ENCODE measurements around the gene SLC38A8. TPM values are rescaled to one million over a fixed set of nuclear protein-coding genes. Genes with fewer than 3 reads are reported as not detected.

SLC38A8 gene
- total RNA-seq, 1 donor: not detected

DNA sequence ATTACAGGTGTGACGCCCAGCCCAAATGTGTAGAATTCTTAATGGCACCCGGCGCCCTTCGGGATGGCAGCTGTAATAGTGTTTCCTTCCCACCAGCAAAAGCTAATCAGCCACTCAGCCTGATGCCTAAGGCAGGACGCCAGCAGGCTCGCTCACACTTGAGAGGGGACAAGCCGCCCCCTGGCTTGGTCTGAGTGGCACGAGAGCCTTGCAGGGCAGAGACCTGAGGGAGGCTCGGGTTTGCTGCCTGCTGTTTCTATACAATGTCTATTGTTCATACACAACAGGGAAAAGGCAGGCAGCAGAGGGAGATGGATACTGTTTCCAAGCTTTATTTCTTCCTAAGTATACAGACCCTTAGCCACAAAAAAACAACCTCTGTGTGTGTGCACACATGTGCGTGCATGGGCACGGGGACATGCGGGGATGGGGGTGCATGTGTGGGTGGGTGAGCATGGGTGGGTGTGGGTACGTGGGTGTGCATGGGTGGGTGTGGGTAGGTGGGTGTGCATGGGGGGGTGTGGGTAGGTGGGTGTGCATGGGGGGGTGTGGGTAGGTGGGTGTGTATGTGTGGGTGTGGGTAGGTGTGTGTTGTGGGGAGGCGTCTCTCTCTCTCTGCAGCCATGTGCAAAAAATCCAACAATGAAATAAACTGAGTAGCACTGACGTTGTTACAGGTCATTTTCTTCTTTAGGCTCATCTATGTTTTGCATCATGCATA is 10.0 kb downstream of the SLC38A8 start:
- Histone ChIP-seq H3K27me3 (ENCODE audit: insufficient read depth, low read length) (peaks cover 10% of the 10 kb centered on the region), H3K9me3 (ENCODE audit: low read depth, low read length) (peaks cover 9% of the 10 kb centered on the region), H3K4me1 (ENCODE audit: insufficient read depth, low read length) (no peaks in the 10 kb centered on the region), H3K27ac (ENCODE audit: low read depth, low read length) (no peak overlapping the region), H4K20me1 (ENCODE audit: insufficient read depth, low read length) (no peaks in the 10 kb centered on the region), H2AFZ (ENCODE audit: low read length) (no peak overlapping the region), H3K36me3 (ENCODE audit: insufficient read depth, low read length) (no peaks in the 10 kb centered on the region), H3K79me2 (ENCODE audit: insufficient read depth, low read length) (no peaks in the 10 kb centered on the region), H3K4me3 (ENCODE audit: insufficient read depth, low read length) (no peak overlapping the region), H3K4me2 (ENCODE audit: insufficient read depth, low read length) (no peak overlapping the region)
- peak; percentile 75 for DNase-seq (ENCODE audit: insufficient read length, low spot score, missing footprints)
- TF ChIP-seq CTCF (IDR thresholded peaks at IDR 0.05; ENCODE audit: extremely low read depth, low read depth, low read length): no peak

DNA sequence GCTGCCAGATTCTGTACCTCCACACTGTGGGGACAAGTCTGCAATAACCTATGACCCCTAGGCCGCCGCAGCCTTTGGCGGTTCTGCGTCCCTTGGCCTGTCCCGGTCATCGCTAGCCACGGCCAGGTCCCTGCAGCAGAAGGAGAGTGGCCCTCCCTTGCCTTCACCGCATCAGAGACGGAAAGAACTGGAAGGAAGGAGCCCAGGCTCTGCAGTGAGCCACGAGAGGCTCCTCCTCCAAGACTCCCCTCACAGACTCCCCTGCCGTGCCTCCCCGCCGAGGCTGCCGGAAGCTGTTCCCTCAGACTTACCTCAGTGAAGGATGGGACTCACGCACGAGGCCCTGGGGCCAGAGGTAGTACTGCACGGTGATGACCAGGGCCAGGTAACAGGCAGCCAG is 11.0 kb downstream of the SLC38A8 start:
- Histone ChIP-seq H3K4me1 (ENCODE audit: insufficient read depth, low read length) (no peaks in the 10 kb centered on the region), H4K20me1 (ENCODE audit: insufficient read depth, low read length) (no peaks in the 10 kb centered on the region), H3K4me2 (ENCODE audit: insufficient read depth, low read length) (no peak overlapping the region), H2AFZ (ENCODE audit: low read length) (no peak overlapping the region), H3K36me3 (ENCODE audit: insufficient read depth, low read length) (no peaks in the 10 kb centered on the region), H3K27me3 (ENCODE audit: insufficient read depth, low read length) (peaks cover 10% of the 10 kb centered on the region), H3K9me3 (ENCODE audit: low read depth, low read length) (peaks cover 9% of the 10 kb centered on the region), H3K4me3 (ENCODE audit: insufficient read depth, low read length) (no peak overlapping the region), H3K27ac (ENCODE audit: low read depth, low read length) (no peak overlapping the region), H3K79me2 (ENCODE audit: insufficient read depth, low read length) (no peaks in the 10 kb centered on the region)
- no peak for TF ChIP-seq CTCF (IDR thresholded peaks at IDR 0.05; ENCODE audit: extremely low read depth, low read depth, low read length)
- peak; percentile 50 for DNase-seq (ENCODE audit: insufficient read length, low spot score, missing footprints)

GRCh38 chr16:84029297-84030047 is 13.1 kb downstream of the SLC38A8 start:
- Histone ChIP-seq H3K4me3 (ENCODE audit: insufficient read depth, low read length) (no peak overlapping the region), H3K79me2 (ENCODE audit: insufficient read depth, low read length) (no peaks in the 10 kb centered on the region), H3K27me3 (ENCODE audit: insufficient read depth, low read length) (peaks cover 6% of the 10 kb centered on the region), H3K27ac (ENCODE audit: low read depth, low read length) (no peak overlapping the region), H4K20me1 (ENCODE audit: insufficient read depth, low read length) (no peaks in the 10 kb centered on the region), H3K4me2 (ENCODE audit: insufficient read depth, low read length) (no peak overlapping the region), H3K36me3 (ENCODE audit: insufficient read depth, low read length) (no peaks in the 10 kb centered on the region), H3K9me3 (ENCODE audit: low read depth, low read length) (no peaks in the 10 kb centered on the region), H3K4me1 (ENCODE audit: insufficient read depth, low read length) (peaks cover 7% of the 10 kb centered on the region), H2AFZ (ENCODE audit: low read length) (no peak overlapping the region)
- TF ChIP-seq CTCF (IDR thresholded peaks at IDR 0.05; ENCODE audit: extremely low read depth, low read depth, low read length): no peak
- DNase-seq (ENCODE audit: insufficient read length, low spot score, missing footprints): peak; percentile 84

DNA sequence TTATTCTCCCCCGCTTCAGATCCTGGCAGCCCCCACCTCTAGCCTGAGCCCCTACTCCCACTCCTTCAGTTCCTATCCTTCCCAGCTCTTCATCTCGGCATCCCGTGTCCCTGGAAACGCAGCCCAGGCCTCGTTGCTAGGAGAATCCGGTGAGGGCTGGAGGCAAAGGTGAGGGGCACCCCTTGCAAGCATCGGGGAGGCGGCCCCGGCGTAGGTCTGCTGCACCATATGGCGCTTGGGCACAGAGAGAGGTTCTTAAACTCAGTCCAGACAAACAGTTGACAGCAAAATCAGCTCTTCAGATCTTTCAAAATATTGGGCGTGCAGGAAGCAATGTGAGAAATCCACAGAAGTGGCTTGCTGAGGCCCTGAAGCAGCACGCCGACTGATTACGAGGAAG is 15.0 kb downstream of the SLC38A8 start:
- no peak for DNase-seq (ENCODE audit: insufficient read length, low spot score, missing footprints)
- no peaks in the 10 kb centered on the region for H3K9me3 ChIP-seq (ENCODE audit: low read depth, low read length)
- H3K36me3 ChIP-seq (ENCODE audit: insufficient read depth, low read length): no peaks in the 10 kb centered on the region
- H3K4me3 ChIP-seq (ENCODE audit: insufficient read depth, low read length): no peak overlapping the region
- H3K27me3 ChIP-seq (ENCODE audit: insufficient read depth, low read length): peaks cover 6% of the 10 kb centered on the region
- no peak overlapping the region for H2AFZ ChIP-seq (ENCODE audit: low read length)
- no peaks in the 10 kb centered on the region for H3K79me2 ChIP-seq (ENCODE audit: insufficient read depth, low read length)
- no peak for TF ChIP-seq CTCF (IDR thresholded peaks at IDR 0.05; ENCODE audit: extremely low read depth, low read depth, low read length)
- H3K27ac ChIP-seq (ENCODE audit: low read depth, low read length): no peak overlapping the region
- no peaks in the 10 kb centered on the region for H4K20me1 ChIP-seq (ENCODE audit: insufficient read depth, low read length)
- no peak overlapping the region for H3K4me2 ChIP-seq (ENCODE audit: insufficient read depth, low read length)
- peaks cover 7% of the 10 kb centered on the region for H3K4me1 ChIP-seq (ENCODE audit: insufficient read depth, low read length)

Data from osteoblast (primary cell).